HepG2 (cell line): ENCODE data around the gene SPAG9. TPM values are rescaled to one million over a fixed set of nuclear protein-coding genes. Genes with fewer than 3 reads are reported as not detected.

Source experiments
- ATF6 ChIP-seq: sonication (generic); formaldehyde crosslinking; conservative IDR thresholded peaks from 2 replicates; pipeline ENCODE4 v1.4.0; 2020; ENCODE audit warnings: missing genetic modification reagents
- ATRX ChIP-seq: sonication (generic); formaldehyde crosslinking; IDR thresholded peaks from 2 replicates; pipeline ENCODE4 v1.4.0; 2020; ENCODE audit warnings: missing genetic modification reagents, borderline replicate concordance
- BRCA1 ChIP-seq: sonication (generic); formaldehyde crosslinking; IDR thresholded peaks from 2 replicates; pipeline ENCODE4 v1.4.0; 2020; ENCODE audit warnings: missing genetic modification reagents
- DNMT1 ChIP-seq: sonication (generic); formaldehyde crosslinking; IDR thresholded peaks from 2 replicates; pipeline ENCODE4 v1.5.1; 2020; ENCODE audit warnings: mild to moderate bottlenecking, missing genetic modification reagents
- GABPB1 ChIP-seq: IDR thresholded peaks from 2 replicates; pipeline ENCODE4 v1.6.1; 2016; ENCODE audit warnings: mild to moderate bottlenecking, missing genetic modification reagents, moderate library complexity, missing compliant biosample characterization
- MAF1 ChIP-seq: sonication (generic); formaldehyde crosslinking; IDR thresholded peaks from 2 replicates; pipeline ENCODE4 v1.5.0; 2020; ENCODE audit warnings: missing genetic modification reagents, borderline replicate concordance
- MEF2D ChIP-seq: sonication (generic); formaldehyde crosslinking; IDR thresholded peaks from 2 replicates; pipeline ENCODE4 v1.5.1; 2020; ENCODE audit warnings: mild to moderate bottlenecking, missing genetic modification reagents
- NFRKB ChIP-seq: fragments of 450-650 bp; IDR thresholded peaks from 2 replicates; pipeline ENCODE4 v1.6.1; 2017
- REPIN1 ChIP-seq: sonication (generic); formaldehyde crosslinking; IDR thresholded peaks from 2 replicates; pipeline ENCODE4 v1.8.0; 2022; ENCODE audit warnings: missing genetic modification reagents, low read depth, mild to moderate bottlenecking, borderline replicate concordance
- SIN3B ChIP-seq: fragments of 150-350 bp; IDR thresholded peaks from 2 replicates; pipeline ENCODE4 v1.6.1; 2014; ENCODE audit warnings: low read length
- SMARCC2 ChIP-seq: fragments of 450-650 bp; IDR thresholded peaks from 2 replicates; pipeline ENCODE4 v1.6.1; 2017; ENCODE audit warnings: antibody characterized with exemption, mild to moderate bottlenecking
- XBP1 ChIP-seq: sonication (generic); formaldehyde crosslinking; IDR thresholded peaks from 2 replicates; pipeline ENCODE4 v1.5.0; 2020; ENCODE audit warnings: missing genetic modification reagents
- ZNF124 ChIP-seq: sonication (generic); formaldehyde crosslinking; IDR thresholded peaks from 2 replicates; pipeline ENCODE4 v1.4.0; 2020; ENCODE audit warnings: missing genetic modification reagents
- ZNF274 ChIP-seq: sonication (generic); formaldehyde crosslinking; IDR thresholded peaks from 2 replicates; pipeline ENCODE4 v1.5.1; 2020; ENCODE audit warnings: mild to moderate bottlenecking, missing genetic modification reagents
- ZNF572 ChIP-seq: sonication (generic); formaldehyde crosslinking; IDR thresholded peaks from 2 replicates; pipeline ENCODE4 v1.5.1; 2020; ENCODE audit warnings: mild to moderate bottlenecking, missing genetic modification reagents
- polyA plus RNA-seq, 8 experiments: library from polyadenylated mRNA; depleted of rRNA in 3 of 8; stranded (reverse) in 7 of 8; unstranded in 1 of 8; fragments of >200 nt; fragmentation: Illumina TruSeq in 4 of 8; extraction: Trizol in 4 of 8; gene quantifications; 2 replicates each; pipeline versions ENCODE4 v1.2.1 to v1.2.3, GENCODE V29; 2011 to 2016; ENCODE audit warnings: low read depth in 4 of 8, missing spikeins in 1 of 8, mixed read lengths in 1 of 8; ENCODE audit not compliant: insufficient read depth in 1 of 8
- total RNA-seq, 5 experiments: library from RNA; depleted of rRNA; stranded (reverse); fragments of >200 nt; fragmentation: Illumina TruSeq; extraction: Trizol; gene quantifications; 2 replicates each; pipeline ENCODE4 v1.2.3, GENCODE V29; 2016; ENCODE audit warnings: low read depth in 1 of 5
- TF ChIP-seq, protein P1 (sequence below): IDR thresholded peaks from 2 replicates; pipeline ENCODE4 v1.6.1; 2018; ENCODE audit warnings: missing genetic modification reagents, mild to moderate bottlenecking, missing compliant biosample characterization
- TF ChIP-seq, protein P2 (sequence below): sonication (generic); formaldehyde crosslinking; IDR thresholded peaks from 2 replicates; pipeline ENCODE4 v1.8.0; 2022; ENCODE audit warnings: low read depth, missing genetic modification reagents
- TF ChIP-seq, protein P3 (sequence below): sonication (generic); formaldehyde crosslinking; IDR thresholded peaks from 2 replicates; pipeline ENCODE4 v1.4.0; 2020; ENCODE audit warnings: missing genetic modification reagents
- TF ChIP-seq, protein P4 (sequence below): sonication (generic); formaldehyde crosslinking; IDR thresholded peaks from 2 replicates; pipeline ENCODE4 v1.5.1; 2020; ENCODE audit warnings: mild to moderate bottlenecking, missing genetic modification reagents, moderate library complexity

Gene SPAG9
- total and polyA plus RNA-seq, 2 of the 13 experiments (the other 11 are each of a cell fraction or from before 2014, with no cell fraction given), result 43.2 to 78.6 TPM

- no peak for TF ChIP-seq BRCA1 (CRISPR knock-in tag)
- peak; percentile 23; the same call in 1 of the 2 replicates for TF ChIP-seq REPIN1
- TF ChIP-seq SIN3B, result no peak
- TF ChIP-seq ATF6, result no peak
- no peak; the same call in 1 of the 2 replicates for TF ChIP-seq ZNF274 (CRISPR knock-in tag)
- TF ChIP-seq DNMT1 (CRISPR knock-in tag), result no peak
- peak; percentile 50; the same call in 1 of the 2 replicates for TF ChIP-seq MEF2D (CRISPR knock-in tag)
- no peak; the same call in 1 of the 2 replicates for TF ChIP-seq MAF1
- no peak for TF ChIP-seq SMARCC2
- TF ChIP-seq GABPB1 (CRISPR knock-in tag), result no peak
- TF ChIP-seq XBP1 (CRISPR knock-in tag), result no peak
- no peak for TF ChIP-seq ZNF124 (CRISPR knock-in tag)
- TF ChIP-seq, protein P1, sequence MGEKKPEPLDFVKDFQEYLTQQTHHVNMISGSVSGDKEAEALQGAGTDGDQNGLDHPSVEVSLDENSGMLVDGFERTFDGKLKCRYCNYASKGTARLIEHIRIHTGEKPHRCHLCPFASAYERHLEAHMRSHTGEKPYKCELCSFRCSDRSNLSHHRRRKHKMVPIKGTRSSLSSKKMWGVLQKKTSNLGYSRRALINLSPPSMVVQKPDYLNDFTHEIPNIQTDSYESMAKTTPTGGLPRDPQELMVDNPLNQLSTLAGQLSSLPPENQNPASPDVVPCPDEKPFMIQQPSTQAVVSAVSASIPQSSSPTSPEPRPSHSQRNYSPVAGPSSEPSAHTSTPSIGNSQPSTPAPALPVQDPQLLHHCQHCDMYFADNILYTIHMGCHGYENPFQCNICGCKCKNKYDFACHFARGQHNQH (CRISPR knock-in tag), result no peak
- TF ChIP-seq, protein P2, sequence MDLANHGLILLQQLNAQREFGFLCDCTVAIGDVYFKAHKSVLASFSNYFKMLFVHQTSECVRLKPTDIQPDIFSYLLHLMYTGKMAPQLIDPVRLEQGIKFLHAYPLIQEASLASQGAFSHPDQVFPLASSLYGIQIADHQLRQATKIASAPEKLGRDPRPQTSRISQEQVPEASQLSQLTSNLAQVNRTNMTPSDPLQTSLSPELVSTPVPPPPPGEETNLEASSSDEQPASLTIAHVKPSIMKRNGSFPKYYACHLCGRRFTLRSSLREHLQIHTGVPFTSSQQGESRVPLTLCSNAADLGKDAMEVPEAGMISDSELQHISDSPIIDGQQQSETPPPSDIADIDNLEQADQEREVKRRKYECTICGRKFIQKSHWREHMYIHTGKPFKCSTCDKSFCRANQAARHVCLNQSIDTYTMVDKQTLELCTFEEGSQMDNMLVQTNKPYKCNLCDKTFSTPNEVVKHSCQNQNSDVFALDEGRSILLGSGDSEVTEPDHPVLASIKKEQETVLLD (CRISPR knock-in tag), result no peak
- TF ChIP-seq, protein P3, sequence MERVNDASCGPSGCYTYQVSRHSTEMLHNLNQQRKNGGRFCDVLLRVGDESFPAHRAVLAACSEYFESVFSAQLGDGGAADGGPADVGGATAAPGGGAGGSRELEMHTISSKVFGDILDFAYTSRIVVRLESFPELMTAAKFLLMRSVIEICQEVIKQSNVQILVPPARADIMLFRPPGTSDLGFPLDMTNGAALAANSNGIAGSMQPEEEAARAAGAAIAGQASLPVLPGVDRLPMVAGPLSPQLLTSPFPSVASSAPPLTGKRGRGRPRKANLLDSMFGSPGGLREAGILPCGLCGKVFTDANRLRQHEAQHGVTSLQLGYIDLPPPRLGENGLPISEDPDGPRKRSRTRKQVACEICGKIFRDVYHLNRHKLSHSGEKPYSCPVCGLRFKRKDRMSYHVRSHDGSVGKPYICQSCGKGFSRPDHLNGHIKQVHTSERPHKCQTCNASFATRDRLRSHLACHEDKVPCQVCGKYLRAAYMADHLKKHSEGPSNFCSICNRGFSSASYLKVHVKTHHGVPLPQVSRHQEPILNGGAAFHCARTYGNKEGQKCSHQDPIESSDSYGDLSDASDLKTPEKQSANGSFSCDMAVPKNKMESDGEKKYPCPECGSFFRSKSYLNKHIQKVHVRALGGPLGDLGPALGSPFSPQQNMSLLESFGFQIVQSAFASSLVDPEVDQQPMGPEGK, result no peak
- TF ChIP-seq, protein P4, sequence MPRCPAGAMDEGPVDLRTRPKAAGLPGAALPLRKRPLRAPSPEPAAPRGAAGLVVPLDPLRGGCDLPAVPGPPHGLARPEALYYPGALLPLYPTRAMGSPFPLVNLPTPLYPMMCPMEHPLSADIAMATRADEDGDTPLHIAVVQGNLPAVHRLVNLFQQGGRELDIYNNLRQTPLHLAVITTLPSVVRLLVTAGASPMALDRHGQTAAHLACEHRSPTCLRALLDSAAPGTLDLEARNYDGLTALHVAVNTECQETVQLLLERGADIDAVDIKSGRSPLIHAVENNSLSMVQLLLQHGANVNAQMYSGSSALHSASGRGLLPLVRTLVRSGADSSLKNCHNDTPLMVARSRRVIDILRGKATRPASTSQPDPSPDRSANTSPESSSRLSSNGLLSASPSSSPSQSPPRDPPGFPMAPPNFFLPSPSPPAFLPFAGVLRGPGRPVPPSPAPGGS (CRISPR knock-in tag), result no peak
- 0 out of 2 replicates have a peak, but pooled peaks have one; percentile 50 for TF ChIP-seq ZNF572 (CRISPR knock-in tag)
- TF ChIP-seq NFRKB, result no peak
- TF ChIP-seq ATRX (CRISPR knock-in tag), result no peak
- TF ChIP-seq, all 625 proteins: peak for 86
Measured at GRCh38 chr17:51165680-51166197, 45.1 kb upstream of the SPAG9 start (continued).
